ENCODE results near the gene POLK.

POLK gene

DNA sequence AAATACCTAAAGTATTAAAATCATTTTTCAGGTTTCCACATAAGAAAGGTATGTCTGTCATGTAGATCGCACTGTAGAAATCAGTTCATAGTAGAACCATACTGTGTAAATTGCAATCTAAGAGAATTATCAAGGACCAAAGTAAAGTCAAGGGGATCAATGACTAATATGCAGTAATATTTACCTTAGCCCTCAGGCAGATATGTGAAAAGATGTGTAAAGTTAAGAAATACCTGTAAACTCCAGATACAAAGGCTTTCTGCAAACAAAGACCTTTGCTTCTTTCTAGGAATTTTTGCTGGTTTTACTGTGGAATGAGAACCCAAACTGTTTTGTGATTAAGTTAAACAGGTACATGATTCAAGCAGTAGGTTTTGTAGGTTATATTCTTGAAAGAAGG is 11.6 kb downstream of the POLK start:
- Histone ChIP-seq H4K20me1 (ENCODE audit: insufficient read depth) (no peaks in the 10 kb centered on the region), H3K27ac (no peak overlapping the region), H3K79me2 (ENCODE audit: insufficient read depth, low read depth) (peaks cover 42% of the 10 kb centered on the region; the same call in 1 of the 2 replicates), H3K27me3 (ENCODE audit: insufficient read depth, low read depth) (no peaks in the 10 kb centered on the region), H3K4me1 (ENCODE audit: low read depth, poor library complexity, severe bottlenecking) (peaks cover 20% of the 10 kb centered on the region), H2AFZ (ENCODE audit: low read depth) (no peak overlapping the region), H3K4me3 (IDR thresholded peaks at IDR 0.05; ENCODE audit: insufficient read depth, low read depth, low read length) (no peak overlapping the region), H3K36me3 (ENCODE audit: insufficient read depth) (no peaks in the 10 kb centered on the region), H3K4me2 (no peak overlapping the region), H3K9ac (no peak overlapping the region)
- TF ChIP-seq CTCF (conservative IDR thresholded peaks at IDR 0.05; ENCODE audit: low read depth, low read length), result no peak

DNA sequence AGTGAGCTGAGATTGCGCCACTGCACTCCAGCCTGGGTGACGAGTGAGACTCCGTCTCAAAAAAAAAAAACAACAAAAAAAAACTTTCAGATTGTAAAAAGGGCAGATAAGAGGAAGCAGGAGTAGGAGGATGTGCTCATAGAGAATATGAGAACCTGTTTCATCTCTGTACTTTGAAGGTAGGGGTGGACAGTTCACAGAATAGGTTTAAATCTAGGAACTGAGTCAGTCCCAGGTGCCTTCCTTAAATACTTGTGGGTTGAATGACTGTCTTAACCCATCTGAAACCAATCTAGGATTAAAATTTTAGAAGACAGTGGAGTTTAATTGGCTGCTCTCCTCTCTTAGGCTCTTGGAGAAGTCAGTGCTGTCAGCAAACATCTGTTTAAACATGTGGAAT is 12.4 kb downstream of the POLK start:
- H3K4me3 ChIP-seq (IDR thresholded peaks at IDR 0.05; ENCODE audit: insufficient read depth, low read depth, low read length), result no peak overlapping the region
- peaks cover 17% of the 10 kb centered on the region for H3K4me1 ChIP-seq (ENCODE audit: low read depth, poor library complexity, severe bottlenecking)
- no peak overlapping the region for H3K27ac ChIP-seq
- no peaks in the 10 kb centered on the region for H3K36me3 ChIP-seq (ENCODE audit: insufficient read depth)
- no peak overlapping the region for H2AFZ ChIP-seq (ENCODE audit: low read depth)
- no peaks in the 10 kb centered on the region for H4K20me1 ChIP-seq (ENCODE audit: insufficient read depth)
- H3K27me3 ChIP-seq (ENCODE audit: insufficient read depth, low read depth), result no peaks in the 10 kb centered on the region
- no peak overlapping the region for H3K9ac ChIP-seq
- peaks cover 35% of the 10 kb centered on the region; the same call in 1 of the 2 replicates for H3K79me2 ChIP-seq (ENCODE audit: insufficient read depth, low read depth)
- H3K4me2 ChIP-seq, result no peak overlapping the region
- TF ChIP-seq CTCF (conservative IDR thresholded peaks at IDR 0.05; ENCODE audit: low read depth, low read length), result no peak

GRCh38 chr5:75524591-75524990 is 12.9 kb downstream of the POLK start:
- no peak overlapping the region for H3K4me2 ChIP-seq
- no peak overlapping the region for H2AFZ ChIP-seq (ENCODE audit: low read depth)
- no peaks in the 10 kb centered on the region for H3K36me3 ChIP-seq (ENCODE audit: insufficient read depth)
- TF ChIP-seq CTCF (conservative IDR thresholded peaks at IDR 0.05; ENCODE audit: low read depth, low read length), result no peak
- H3K4me3 ChIP-seq (IDR thresholded peaks at IDR 0.05; ENCODE audit: insufficient read depth, low read depth, low read length), result no peak overlapping the region
- H3K9ac ChIP-seq, result no peak overlapping the region
- no peaks in the 10 kb centered on the region for H4K20me1 ChIP-seq (ENCODE audit: insufficient read depth)
- H3K4me1 ChIP-seq (ENCODE audit: low read depth, poor library complexity, severe bottlenecking), result peaks cover 15% of the 10 kb centered on the region
- peaks cover 30% of the 10 kb centered on the region; the same call in 1 of the 2 replicates for H3K79me2 ChIP-seq (ENCODE audit: insufficient read depth, low read depth)
- H3K27ac ChIP-seq, result no peak overlapping the region
- H3K27me3 ChIP-seq (ENCODE audit: insufficient read depth, low read depth), result no peaks in the 10 kb centered on the region

DNA sequence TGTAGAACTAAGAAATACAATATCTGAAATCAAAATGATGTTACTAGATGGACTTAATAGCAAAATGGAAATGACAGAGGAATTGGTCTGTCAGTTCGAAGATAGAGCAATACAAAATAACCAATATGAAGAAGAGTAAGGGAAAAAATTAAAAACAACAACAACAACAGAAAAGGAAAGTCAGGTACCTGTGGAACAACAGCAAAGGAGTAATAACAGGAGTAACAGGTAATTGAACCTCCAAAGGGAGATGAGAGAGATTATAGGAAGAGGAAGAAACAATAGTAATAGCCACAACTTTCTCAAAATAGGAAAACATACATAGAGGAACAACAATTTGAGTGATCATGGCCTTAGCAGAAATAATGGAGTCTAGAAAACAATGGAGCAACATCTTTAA is 13.7 kb downstream of the POLK start:
- H3K27me3 ChIP-seq (ENCODE audit: insufficient read depth, low read depth), result no peaks in the 10 kb centered on the region
- H3K4me3 ChIP-seq (IDR thresholded peaks at IDR 0.05; ENCODE audit: insufficient read depth, low read depth, low read length), result no peak overlapping the region
- H3K36me3 ChIP-seq (ENCODE audit: insufficient read depth), result no peaks in the 10 kb centered on the region
- no peak for TF ChIP-seq CTCF (conservative IDR thresholded peaks at IDR 0.05; ENCODE audit: low read depth, low read length)
- peaks cover 23% of the 10 kb centered on the region; the same call in 1 of the 2 replicates for H3K79me2 ChIP-seq (ENCODE audit: insufficient read depth, low read depth)
- no peak overlapping the region for H3K4me2 ChIP-seq
- H3K4me1 ChIP-seq (ENCODE audit: low read depth, poor library complexity, severe bottlenecking), result peaks cover 10% of the 10 kb centered on the region
- H4K20me1 ChIP-seq (ENCODE audit: insufficient read depth), result no peaks in the 10 kb centered on the region
- H3K27ac ChIP-seq, result no peak overlapping the region
- H3K9ac ChIP-seq, result no peak overlapping the region
- H2AFZ ChIP-seq (ENCODE audit: low read depth), result no peak overlapping the region

Data from KMS-11 (cell line).